ENCODE results near the gene ANXA8.

The ANXA8 gene

GRCh38 chr10:47447705-47448104 is 36.2 kb downstream of the ANXA8 start:
- DNase-seq (ENCODE audit: low spot score): no peak
- H3K4me3 ChIP-seq (ENCODE audit: low read length in 2 of 2): no peak overlapping the region
- no peaks in the 10 kb centered on the region for H3K79me1 ChIP-seq (ENCODE audit: low read depth, low read length)
- no peak overlapping the region for H2BK15ac ChIP-seq (ENCODE audit: low read length)
- H3K36me3 ChIP-seq (replicated peaks in 1 of 2; ENCODE audit: control insufficient read depth in 2 of 2, insufficient read depth in 2 of 2, low read length in 2 of 2): no peaks in the 10 kb centered on the region
- no peak overlapping the region for H4K8ac ChIP-seq (ENCODE audit: low read depth, low read length)
- H2BK120ac ChIP-seq (ENCODE audit: low read depth, low read length): no peak overlapping the region
- H3K4me2 ChIP-seq (ENCODE audit: insufficient read depth, low read length, poor library complexity, severe bottlenecking): no peak overlapping the region
- H2AFZ ChIP-seq (ENCODE audit: low read length): no peak overlapping the region
- peaks cover 0 to 25% (median 3%) of the 10 kb centered on the region in 3 experiments for H3K27me3 ChIP-seq (ENCODE audit: control insufficient read depth in 3 of 3, insufficient read depth in 3 of 3, low read depth in 1 of 3, low read length in 3 of 3)
- H3K9me3 ChIP-seq (replicated peaks in 1 of 2; ENCODE audit: control insufficient read depth in 2 of 2, insufficient read depth in 1 of 2, low read depth in 1 of 2, low read length in 2 of 2): peaks cover 0 to 9% of the 10 kb centered on the region in 2 donors
- no peak overlapping the region for H2BK5ac ChIP-seq (ENCODE audit: low read length)
- H3K4me1 ChIP-seq (ENCODE audit: control insufficient read depth in 2 of 2, insufficient read depth in 1 of 2, low read depth in 1 of 2, low read length in 2 of 2): peaks cover 0 to 2% of the 10 kb centered on the region in 2 donors
- H2BK12ac ChIP-seq (ENCODE audit: low read length): no peak overlapping the region
- H3K23ac ChIP-seq (ENCODE audit: low read depth, low read length, poor library complexity): peak overlapping the region; percentile 17
- no peak overlapping the region for H3K18ac ChIP-seq (ENCODE audit: low read length)
- H4K91ac ChIP-seq (ENCODE audit: low read depth, low read length, poor library complexity): no peak overlapping the region
- H3K9ac ChIP-seq (ENCODE audit: low read depth, low read length, poor library complexity): no peak overlapping the region
- H2AK5ac ChIP-seq (ENCODE audit: low read depth, low read length): no peak overlapping the region
- no peak overlapping the region for H3K4ac ChIP-seq (ENCODE audit: low read length)
- no peak overlapping the region for H3K14ac ChIP-seq (ENCODE audit: low read length)
- H3K27ac ChIP-seq (replicated peaks; ENCODE audit: low read length): no peak overlapping the region
- 100% methylated on average over 1 of the region's 3 CpGs; no CpG with 5 or more reads in 1 of the 2 donors for WGBS, 2 donors (ENCODE audit: extremely low coverage in 2 of 2, insufficient read length in 2 of 2, insufficient replicate concordance in 1 of 2)

DNA sequence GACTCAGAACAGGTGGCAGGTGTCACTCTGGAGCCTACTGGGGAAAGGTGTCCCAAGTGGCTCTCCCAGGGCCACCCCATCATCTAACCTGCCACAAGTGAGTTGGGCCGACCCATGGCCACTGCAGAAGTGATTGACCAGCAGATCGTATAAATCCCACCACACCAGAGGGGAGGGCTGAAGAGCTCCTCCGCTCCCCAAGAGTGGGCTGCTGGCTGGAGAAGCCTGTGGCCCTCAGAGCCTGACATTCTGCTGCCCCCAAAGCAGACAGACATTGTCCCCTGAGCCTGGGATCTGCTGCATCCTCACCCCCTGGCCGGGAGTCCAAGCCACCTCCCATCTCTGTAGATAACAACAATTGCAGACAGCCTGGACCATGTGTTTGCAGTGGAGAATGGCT is 36.7 kb downstream of the ANXA8 start:
- Histone ChIP-seq H3K27me3 (ENCODE audit: control insufficient read depth in 3 of 3, insufficient read depth in 3 of 3, low read depth in 1 of 3, low read length in 3 of 3) (peaks cover 0 to 20% (median 3%) of the 10 kb centered on the region in 3 experiments), H2BK15ac (ENCODE audit: low read length) (no peak overlapping the region), H3K27ac (replicated peaks; ENCODE audit: low read length) (no peak overlapping the region), H4K91ac (ENCODE audit: low read depth, low read length, poor library complexity) (no peak overlapping the region), H3K9ac (ENCODE audit: low read depth, low read length, poor library complexity) (no peak overlapping the region), H4K8ac (ENCODE audit: low read depth, low read length) (no peak overlapping the region), H3K4me2 (ENCODE audit: insufficient read depth, low read length, poor library complexity, severe bottlenecking) (no peak overlapping the region), H3K79me1 (ENCODE audit: low read depth, low read length) (no peaks in the 10 kb centered on the region), H3K14ac (ENCODE audit: low read length) (no peak overlapping the region), H2BK5ac (ENCODE audit: low read length) (no peak overlapping the region), H2AK5ac (ENCODE audit: low read depth, low read length) (no peak overlapping the region), H2AFZ (ENCODE audit: low read length) (no peak overlapping the region), H2BK120ac (ENCODE audit: low read depth, low read length) (no peak overlapping the region), H3K9me3 (replicated peaks in 1 of 2; ENCODE audit: control insufficient read depth in 2 of 2, insufficient read depth in 1 of 2, low read depth in 1 of 2, low read length in 2 of 2) (peaks cover 0 to 6% of the 10 kb centered on the region in 2 donors), H2BK12ac (ENCODE audit: low read length) (no peak overlapping the region), H3K18ac (ENCODE audit: low read length) (no peak overlapping the region), H3K4me1 (ENCODE audit: control insufficient read depth in 2 of 2, insufficient read depth in 1 of 2, low read depth in 1 of 2, low read length in 2 of 2) (no peaks in the 10 kb centered on the region), H3K36me3 (replicated peaks in 1 of 2; ENCODE audit: control insufficient read depth in 2 of 2, insufficient read depth in 2 of 2, low read length in 2 of 2) (no peaks in the 10 kb centered on the region), H3K23ac (ENCODE audit: low read depth, low read length, poor library complexity) (no peak overlapping the region), H3K4me3 (ENCODE audit: low read length in 2 of 2) (no peak overlapping the region), H3K4ac (ENCODE audit: low read length) (no peak overlapping the region)
- no CpG with 5 or more reads among the region's 4 CpGs for WGBS, 2 donors (ENCODE audit: extremely low coverage in 2 of 2, insufficient read length in 2 of 2, insufficient replicate concordance in 1 of 2)
- no peak for DNase-seq (ENCODE audit: low spot score)

GRCh38 chr10:47445720-47446119 is 38.2 kb downstream of the ANXA8 start:
- WGBS, 2 donors (ENCODE audit: extremely low coverage in 2 of 2, insufficient read length in 2 of 2, insufficient replicate concordance in 1 of 2): no CpG with 5 or more reads among the region's 1 CpG
- Histone ChIP-seq H2AK5ac (ENCODE audit: low read depth, low read length) (no peak overlapping the region), H2AFZ (ENCODE audit: low read length) (no peak overlapping the region)

DNA sequence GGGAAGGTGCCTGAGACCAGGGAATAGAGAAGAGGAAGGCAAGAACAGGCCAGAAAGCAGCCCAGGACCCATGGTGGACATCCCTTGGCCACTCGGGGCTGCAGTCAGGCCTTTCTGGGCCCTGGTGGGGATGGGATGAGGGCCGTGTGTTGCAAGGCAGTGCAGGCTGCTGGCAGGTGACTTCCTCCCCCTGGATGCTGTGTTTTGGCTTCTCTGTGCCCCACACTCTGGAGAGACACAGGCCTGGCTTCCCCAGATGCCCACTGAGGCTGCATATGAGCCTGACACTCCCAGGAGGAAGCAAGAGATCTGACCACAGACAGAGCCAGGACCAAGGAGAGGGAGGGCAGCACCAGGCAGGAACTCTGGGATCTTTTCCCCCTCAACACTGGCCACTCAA is 39.9 kb downstream of the ANXA8 start:
- Histone ChIP-seq H3K27ac (replicated peaks; ENCODE audit: low read length) (no peak overlapping the region), H3K18ac (ENCODE audit: low read length) (no peak overlapping the region), H3K14ac (ENCODE audit: low read length) (peak overlapping the region; percentile 23), H3K4ac (ENCODE audit: low read length) (no peak overlapping the region), H2BK12ac (ENCODE audit: low read length) (no peak overlapping the region), H3K9me3 (replicated peaks in 1 of 2; ENCODE audit: control insufficient read depth in 2 of 2, insufficient read depth in 1 of 2, low read depth in 1 of 2, low read length in 2 of 2) (peaks cover 0 to 6% of the 10 kb centered on the region in 2 donors), H2BK120ac (ENCODE audit: low read depth, low read length) (no peak overlapping the region), H2BK15ac (ENCODE audit: low read length) (no peak overlapping the region), H3K4me3 (ENCODE audit: low read length in 2 of 2) (no peak overlapping the region), H3K79me1 (ENCODE audit: low read depth, low read length) (no peaks in the 10 kb centered on the region), H2AFZ (ENCODE audit: low read length) (no peak overlapping the region), H2BK5ac (ENCODE audit: low read length) (no peak overlapping the region), H4K91ac (ENCODE audit: low read depth, low read length, poor library complexity) (no peak overlapping the region), H3K9ac (ENCODE audit: low read depth, low read length, poor library complexity) (no peak overlapping the region), H3K4me2 (ENCODE audit: insufficient read depth, low read length, poor library complexity, severe bottlenecking) (no peak overlapping the region), H3K4me1 (ENCODE audit: control insufficient read depth in 2 of 2, insufficient read depth in 1 of 2, low read depth in 1 of 2, low read length in 2 of 2) (peaks cover 0 to under 1% of the 10 kb centered on the region in 2 donors), H3K36me3 (replicated peaks in 1 of 2; ENCODE audit: control insufficient read depth in 2 of 2, insufficient read depth in 2 of 2, low read length in 2 of 2) (no peaks in the 10 kb centered on the region), H3K23ac (ENCODE audit: low read depth, low read length, poor library complexity) (no peak overlapping the region), H2AK5ac (ENCODE audit: low read depth, low read length) (no peak overlapping the region), H3K27me3 (ENCODE audit: control insufficient read depth in 3 of 3, insufficient read depth in 3 of 3, low read depth in 1 of 3, low read length in 3 of 3) (peaks cover 0 to 3% (median 0%) of the 10 kb centered on the region in 3 experiments), H4K8ac (ENCODE audit: low read depth, low read length) (no peak overlapping the region)
- no peak for DNase-seq (ENCODE audit: low spot score)
- WGBS, 2 donors (ENCODE audit: extremely low coverage in 2 of 2, insufficient read length in 2 of 2, insufficient replicate concordance in 1 of 2): no CpG with 5 or more reads among the region's 2 CpGs

More at GRCh38 chr10:47445720-47446119, 38.2 kb downstream of the ANXA8 start:
- Histone ChIP-seq H3K36me3 (replicated peaks in 1 of 2; ENCODE audit: control insufficient read depth in 2 of 2, insufficient read depth in 2 of 2, low read length in 2 of 2) (no peaks in the 10 kb centered on the region), H4K8ac (ENCODE audit: low read depth, low read length) (no peak overlapping the region), H2BK15ac (ENCODE audit: low read length) (no peak overlapping the region), H3K9ac (ENCODE audit: low read depth, low read length, poor library complexity) (no peak overlapping the region), H4K91ac (ENCODE audit: low read depth, low read length, poor library complexity) (no peak overlapping the region), H3K18ac (ENCODE audit: low read length) (no peak overlapping the region), H3K14ac (ENCODE audit: low read length) (no peak overlapping the region), H3K4me2 (ENCODE audit: insufficient read depth, low read length, poor library complexity, severe bottlenecking) (no peak overlapping the region), H2BK12ac (ENCODE audit: low read length) (no peak overlapping the region), H3K23ac (ENCODE audit: low read depth, low read length, poor library complexity) (no peak overlapping the region), H2BK120ac (ENCODE audit: low read depth, low read length) (no peak overlapping the region), H3K9me3 (replicated peaks in 1 of 2; ENCODE audit: control insufficient read depth in 2 of 2, insufficient read depth in 1 of 2, low read depth in 1 of 2, low read length in 2 of 2) (peaks cover 0 to 6% of the 10 kb centered on the region in 2 donors), H3K4ac (ENCODE audit: low read length) (no peak overlapping the region), H3K4me1 (ENCODE audit: control insufficient read depth in 2 of 2, insufficient read depth in 1 of 2, low read depth in 1 of 2, low read length in 2 of 2) (no peaks in the 10 kb centered on the region), H3K4me3 (ENCODE audit: low read length in 2 of 2) (no peak overlapping the region), H2BK5ac (ENCODE audit: low read length) (no peak overlapping the region), H3K79me1 (ENCODE audit: low read depth, low read length) (no peaks in the 10 kb centered on the region), H3K27me3 (ENCODE audit: control insufficient read depth in 3 of 3, insufficient read depth in 3 of 3, low read depth in 1 of 3, low read length in 3 of 3) (peaks cover 0 to 9% (median 3%) of the 10 kb centered on the region in 3 experiments), H3K27ac (replicated peaks; ENCODE audit: low read length) (no peak overlapping the region)
- no peak for DNase-seq (ENCODE audit: low spot score)
